ENCODE data around the gene TRPC4AP.

TRPC4AP gene

GRCh38 chr20:35002426-35003210 lies 90.0 kb downstream of the TRPC4AP start:
- no peak overlapping the region for H3K27ac ChIP-seq (ENCODE audit: low read depth, low read length)
- peaks cover 3 to 4% of the 10 kb centered on the region in 2 donors for H3K4me1 ChIP-seq (ENCODE audit: control insufficient read depth in 1 of 2, insufficient read depth in 2 of 2, low read length in 2 of 2)
- H3K9me3 ChIP-seq (ENCODE audit: control insufficient read depth in 1 of 2, low read length in 2 of 2) = no peaks in the 10 kb centered on the region
- no peaks in the 10 kb centered on the region for H3K27me3 ChIP-seq (ENCODE audit: control insufficient read depth in 1 of 2, insufficient read depth in 2 of 2, low read length in 2 of 2)
- peak overlapping the region in 1 of 2 donors; percentile 10 for H3K9ac ChIP-seq (ENCODE audit: low read depth in 1 of 2, low read length in 2 of 2)
- no peak overlapping the region for H3K4me3 ChIP-seq (ENCODE audit: low read depth in 1 of 2, low read length in 2 of 2)
- H3K36me3 ChIP-seq (ENCODE audit: control insufficient read depth in 1 of 2, insufficient read depth in 2 of 2, low read length in 2 of 2) = peaks cover 62 to 98% of the 10 kb centered on the region in 2 donors

- peaks cover 54 to 89% of the 10 kb centered on the region in 2 donors for H3K36me3 ChIP-seq (ENCODE audit: control insufficient read depth in 1 of 2, insufficient read depth in 2 of 2, low read length in 2 of 2)
- no peaks in the 10 kb centered on the region for H3K9me3 ChIP-seq (ENCODE audit: control insufficient read depth in 1 of 2, low read length in 2 of 2)
- H3K4me3 ChIP-seq (ENCODE audit: low read depth in 1 of 2, low read length in 2 of 2) = no peak overlapping the region
- H3K4me1 ChIP-seq (ENCODE audit: control insufficient read depth in 1 of 2, insufficient read depth in 2 of 2, low read length in 2 of 2) = peaks cover 6 to 7% of the 10 kb centered on the region in 2 donors
- H3K27ac ChIP-seq (ENCODE audit: low read depth, low read length) = no peak overlapping the region
- no peak overlapping the region for H3K9ac ChIP-seq (ENCODE audit: low read depth in 1 of 2, low read length in 2 of 2)
- no peaks in the 10 kb centered on the region for H3K27me3 ChIP-seq (ENCODE audit: control insufficient read depth in 1 of 2, insufficient read depth in 2 of 2, low read length in 2 of 2)
These were observed 90.8 kb downstream of the TRPC4AP start for GRCh38 chr20:35001596-35002362.

GRCh38 chr20:35000922-35001595 lies 91.5 kb downstream of the TRPC4AP start:
- Histone ChIP-seq H3K9ac (ENCODE audit: low read depth in 1 of 2, low read length in 2 of 2) (no peak overlapping the region), H3K36me3 (ENCODE audit: control insufficient read depth in 1 of 2, insufficient read depth in 2 of 2, low read length in 2 of 2) (peaks cover 51 to 89% of the 10 kb centered on the region in 2 donors), H3K9me3 (ENCODE audit: control insufficient read depth in 1 of 2, low read length in 2 of 2) (no peaks in the 10 kb centered on the region), H3K27me3 (ENCODE audit: control insufficient read depth in 1 of 2, insufficient read depth in 2 of 2, low read length in 2 of 2) (no peaks in the 10 kb centered on the region), H3K27ac (ENCODE audit: low read depth, low read length) (no peak overlapping the region), H3K4me1 (ENCODE audit: control insufficient read depth in 1 of 2, insufficient read depth in 2 of 2, low read length in 2 of 2) (peaks cover 6 to 7% of the 10 kb centered on the region in 2 donors), H3K4me3 (ENCODE audit: low read depth in 1 of 2, low read length in 2 of 2) (no peak overlapping the region)

- H3K9me3 ChIP-seq (ENCODE audit: control insufficient read depth in 1 of 2, low read length in 2 of 2) = no peaks in the 10 kb centered on the region
- H3K9ac ChIP-seq (ENCODE audit: low read depth in 1 of 2, low read length in 2 of 2) = no peak overlapping the region
- peaks cover 56 to 89% of the 10 kb centered on the region in 2 donors for H3K36me3 ChIP-seq (ENCODE audit: control insufficient read depth in 1 of 2, insufficient read depth in 2 of 2, low read length in 2 of 2)
- H3K27me3 ChIP-seq (ENCODE audit: control insufficient read depth in 1 of 2, insufficient read depth in 2 of 2, low read length in 2 of 2) = no peaks in the 10 kb centered on the region
- no peak overlapping the region for H3K27ac ChIP-seq (ENCODE audit: low read depth, low read length)
- peaks cover 11 to 13% of the 10 kb centered on the region in 2 donors for H3K4me1 ChIP-seq (ENCODE audit: control insufficient read depth in 1 of 2, insufficient read depth in 2 of 2, low read length in 2 of 2)
- H3K4me3 ChIP-seq (ENCODE audit: low read depth in 1 of 2, low read length in 2 of 2) = no peak overlapping the region
These were observed 92.2 kb downstream of the TRPC4AP start for GRCh38 chr20:35000311-35000921.

- no peak overlapping the region for H3K9ac ChIP-seq (ENCODE audit: low read depth in 1 of 2, low read length in 2 of 2)
- peaks cover 16 to 19% of the 10 kb centered on the region in 2 donors for H3K4me1 ChIP-seq (ENCODE audit: control insufficient read depth in 1 of 2, insufficient read depth in 2 of 2, low read length in 2 of 2)
- H3K4me3 ChIP-seq (ENCODE audit: low read depth in 1 of 2, low read length in 2 of 2) = no peak overlapping the region
- no peak overlapping the region for H3K27ac ChIP-seq (ENCODE audit: low read depth, low read length)
- no peaks in the 10 kb centered on the region for H3K9me3 ChIP-seq (ENCODE audit: control insufficient read depth in 1 of 2, low read length in 2 of 2)
- H3K36me3 ChIP-seq (ENCODE audit: control insufficient read depth in 1 of 2, insufficient read depth in 2 of 2, low read length in 2 of 2) = peaks cover 50 to 85% of the 10 kb centered on the region in 2 donors
- no peaks in the 10 kb centered on the region for H3K27me3 ChIP-seq (ENCODE audit: control insufficient read depth in 1 of 2, insufficient read depth in 2 of 2, low read length in 2 of 2)
These were observed 92.8 kb downstream of the TRPC4AP start for GRCh38 chr20:34999782-35000181.

DNA sequence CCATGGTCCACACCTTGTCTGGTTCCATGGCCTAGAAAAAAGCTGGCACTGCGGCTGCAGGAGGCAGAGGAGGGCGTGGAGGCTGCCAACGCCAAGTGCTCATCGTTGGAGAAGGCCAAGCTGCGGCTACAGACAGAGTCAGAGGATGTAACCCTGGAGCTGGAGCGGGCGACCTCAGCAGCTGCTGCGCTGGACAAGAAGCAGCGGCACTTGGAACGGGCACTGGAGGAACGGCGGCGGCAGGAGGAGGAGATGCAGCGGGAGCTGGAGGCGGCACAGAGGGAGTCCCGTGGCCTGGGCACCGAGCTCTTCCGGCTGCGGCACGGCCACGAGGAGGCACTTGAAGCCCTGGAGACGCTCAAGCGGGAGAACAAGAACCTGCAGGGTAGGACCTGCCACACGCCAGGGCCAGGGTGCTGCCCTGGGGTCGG lies 93.6 kb downstream of the TRPC4AP start:
- H3K27me3 ChIP-seq (ENCODE audit: control insufficient read depth in 1 of 2, insufficient read depth in 2 of 2, low read length in 2 of 2) = no peaks in the 10 kb centered on the region
- H3K27ac ChIP-seq (ENCODE audit: low read depth, low read length) = no peak overlapping the region
- peaks cover 43 to 83% of the 10 kb centered on the region in 2 donors for H3K36me3 ChIP-seq (ENCODE audit: control insufficient read depth in 1 of 2, insufficient read depth in 2 of 2, low read length in 2 of 2)
- H3K4me1 ChIP-seq (ENCODE audit: control insufficient read depth in 1 of 2, insufficient read depth in 2 of 2, low read length in 2 of 2) = peaks cover 23 to 26% of the 10 kb centered on the region in 2 donors
- H3K4me3 ChIP-seq (ENCODE audit: low read depth in 1 of 2, low read length in 2 of 2) = no peak overlapping the region
- H3K9me3 ChIP-seq (ENCODE audit: control insufficient read depth in 1 of 2, low read length in 2 of 2) = no peaks in the 10 kb centered on the region
- no peak overlapping the region for H3K9ac ChIP-seq (ENCODE audit: low read depth in 1 of 2, low read length in 2 of 2)

DNA sequence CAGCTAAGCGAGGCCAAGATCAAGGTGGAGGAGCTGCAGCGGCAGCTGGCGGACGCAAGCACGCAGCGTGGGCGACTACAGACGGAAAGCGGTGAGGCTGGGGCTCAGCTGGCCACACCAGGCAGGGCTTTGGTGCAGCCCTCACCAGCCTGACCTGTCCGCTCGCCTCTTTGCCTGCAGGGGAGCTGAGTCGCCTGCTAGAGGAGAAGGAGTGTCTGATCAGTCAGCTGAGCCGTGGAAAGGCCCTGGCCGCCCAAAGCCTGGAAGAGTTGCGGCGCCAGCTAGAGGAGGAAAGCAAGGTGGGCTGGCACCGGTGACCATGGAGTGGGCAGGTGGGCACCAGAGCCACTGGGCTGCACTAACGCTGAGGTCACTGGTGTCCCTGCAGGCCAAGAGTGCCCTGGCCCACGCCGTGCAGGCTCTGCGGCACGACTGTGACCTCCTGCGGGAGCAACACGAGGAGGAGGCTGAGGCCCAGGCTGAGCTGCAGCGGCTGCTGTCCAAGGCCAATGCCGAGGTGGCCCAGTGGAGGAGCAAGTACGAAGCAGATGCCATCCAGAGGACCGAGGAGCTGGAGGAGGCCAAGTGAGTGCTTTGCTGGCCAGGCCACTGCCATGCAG lies 94.2 kb downstream of the TRPC4AP start:
- H3K36me3 ChIP-seq (ENCODE audit: control insufficient read depth in 1 of 2, insufficient read depth in 2 of 2, low read length in 2 of 2) = peaks cover 42 to 81% of the 10 kb centered on the region in 2 donors
- H3K9ac ChIP-seq (ENCODE audit: low read depth in 1 of 2, low read length in 2 of 2) = no peak overlapping the region
- no peak overlapping the region for H3K27ac ChIP-seq (ENCODE audit: low read depth, low read length)

DNA sequence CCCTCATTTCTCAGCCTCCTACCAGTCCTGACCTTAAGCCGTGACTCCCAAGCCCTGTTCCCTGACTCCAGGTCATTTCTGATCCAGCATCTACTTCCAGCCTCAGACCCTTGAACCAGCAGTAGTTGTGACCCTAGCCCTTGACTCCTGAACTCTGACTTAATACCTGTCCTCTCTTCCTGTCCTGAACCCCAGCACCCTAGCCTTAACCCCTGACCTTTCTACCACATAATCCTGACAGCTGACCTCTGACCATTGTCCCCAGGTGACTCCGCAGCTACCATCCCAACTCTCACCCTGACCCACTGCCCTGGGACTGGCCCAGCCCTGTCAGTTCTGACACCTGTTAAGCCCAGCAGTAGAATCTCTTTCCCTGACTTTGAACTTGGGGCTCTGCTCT lies 94.8 kb downstream of the TRPC4AP start:
- Histone ChIP-seq H3K9me3 (ENCODE audit: control insufficient read depth in 1 of 2, low read length in 2 of 2) (no peaks in the 10 kb centered on the region), H3K27ac (ENCODE audit: low read depth, low read length) (no peak overlapping the region), H3K27me3 (ENCODE audit: control insufficient read depth in 1 of 2, insufficient read depth in 2 of 2, low read length in 2 of 2) (no peaks in the 10 kb centered on the region), H3K4me3 (ENCODE audit: low read depth in 1 of 2, low read length in 2 of 2) (no peak overlapping the region), H3K4me1 (ENCODE audit: control insufficient read depth in 1 of 2, insufficient read depth in 2 of 2, low read length in 2 of 2) (peaks cover 28% of the 10 kb centered on the region in 2 donors), H3K9ac (ENCODE audit: low read depth in 1 of 2, low read length in 2 of 2) (peak overlapping the region in 1 of 2 donors; percentile 13), H3K36me3 (ENCODE audit: control insufficient read depth in 1 of 2, insufficient read depth in 2 of 2, low read length in 2 of 2) (peaks cover 36 to 81% of the 10 kb centered on the region in 2 donors)

More for the DNA sequence above, 94.2 kb downstream of the TRPC4AP start:
- H3K4me1 ChIP-seq (ENCODE audit: control insufficient read depth in 1 of 2, insufficient read depth in 2 of 2, low read length in 2 of 2) = peaks cover 28% of the 10 kb centered on the region in 2 donors
- no peaks in the 10 kb centered on the region for H3K9me3 ChIP-seq (ENCODE audit: control insufficient read depth in 1 of 2, low read length in 2 of 2)
- H3K4me3 ChIP-seq (ENCODE audit: low read depth in 1 of 2, low read length in 2 of 2) = no peak overlapping the region
- no peaks in the 10 kb centered on the region for H3K27me3 ChIP-seq (ENCODE audit: control insufficient read depth in 1 of 2, insufficient read depth in 2 of 2, low read length in 2 of 2)

- Histone ChIP-seq H3K27me3 (ENCODE audit: control insufficient read depth in 1 of 2, insufficient read depth in 2 of 2, low read length in 2 of 2) (no peaks in the 10 kb centered on the region), H3K27ac (ENCODE audit: low read depth, low read length) (no peak overlapping the region), H3K9ac (ENCODE audit: low read depth in 1 of 2, low read length in 2 of 2) (peak overlapping the region in 1 of 2 donors; percentile 13), H3K36me3 (ENCODE audit: control insufficient read depth in 1 of 2, insufficient read depth in 2 of 2, low read length in 2 of 2) (peaks cover 30 to 76% of the 10 kb centered on the region in 2 donors), H3K4me3 (ENCODE audit: low read depth in 1 of 2, low read length in 2 of 2) (peak overlapping the region in 1 of 2 donors; percentile 32), H3K9me3 (ENCODE audit: control insufficient read depth in 1 of 2, low read length in 2 of 2) (no peaks in the 10 kb centered on the region), H3K4me1 (ENCODE audit: control insufficient read depth in 1 of 2, insufficient read depth in 2 of 2, low read length in 2 of 2) (peaks cover 28% of the 10 kb centered on the region in 2 donors)
These were observed 95.5 kb downstream of the TRPC4AP start for GRCh38 chr20:34997131-34997561.
